ENCODE results near the gene PPP1R3G. TPM values are rescaled to one million over a fixed set of nuclear protein-coding genes. Genes with fewer than 3 reads are reported as not detected.
"Not testable (repeated sequence)": the region's sequence is repeated elsewhere in the genome, so short reads cannot be mapped to it uniquely, and the experiment has no call there.

Gene PPP1R3G
- total RNA-seq (2014; rRNA removed; shearing (Covaris generic)): 0.22 and 0.40 TPM in 2 replicates
- 0.07 TPM in 1 of 2 replicates, not detected in the other for polyA plus RNA-seq (2014; cell fraction: nucleus; rRNA removed)

- DNase-seq (ENCODE audit: extremely low read depth, low read depth): no peak
Measured at GRCh38 chr6:5084781-5085647, at the start of gene PPP1R3G. Gene PPP1R3G, plus strand, starts transcription at chr6:5085341. Its CDS starts 145 bp downstream, at chr6:5085486.

GRCh38 chr6:5036269-5036668 lies 48.9 kb upstream of the PPP1R3G start:
- peak; percentile 67 for DNase-seq (ENCODE audit: extremely low read depth, low read depth)

GRCh38 chr6:5041955-5042354 lies 43.2 kb upstream of the PPP1R3G start:
- no peak for DNase-seq (ENCODE audit: extremely low read depth, low read depth)

- no peak for DNase-seq (ENCODE audit: extremely low read depth, low read depth)
Measured at GRCh38 chr6:5042436-5042835, 42.7 kb upstream of the PPP1R3G start.

- no peak for DNase-seq (ENCODE audit: extremely low read depth, low read depth)
Measured at GRCh38 chr6:5044866-5045265, 40.3 kb upstream of the PPP1R3G start.

- no peak for DNase-seq (ENCODE audit: extremely low read depth, low read depth)
Measured at GRCh38 chr6:5045416-5045815, 39.7 kb upstream of the PPP1R3G start.

- no peak for DNase-seq (ENCODE audit: extremely low read depth, low read depth)
Measured at GRCh38 chr6:5046430-5046829, 38.7 kb upstream of the PPP1R3G start.

- DNase-seq (ENCODE audit: extremely low read depth, low read depth): no peak
Measured at GRCh38 chr6:5050009-5050408, 35.1 kb upstream of the PPP1R3G start.

- DNase-seq (ENCODE audit: extremely low read depth, low read depth): no peak
Measured at GRCh38 chr6:5051394-5051793, 33.7 kb upstream of the PPP1R3G start.

GRCh38 chr6:5053038-5053437 lies 32.1 kb upstream of the PPP1R3G start:
- no peak for DNase-seq (ENCODE audit: extremely low read depth, low read depth)

- DNase-seq (ENCODE audit: extremely low read depth, low read depth): no peak
Measured at GRCh38 chr6:5053864-5054244, 31.3 kb upstream of the PPP1R3G start.

GRCh38 chr6:5054245-5054873 lies 30.8 kb upstream of the PPP1R3G start:
- DNase-seq (ENCODE audit: extremely low read depth, low read depth): no peak

GRCh38 chr6:5055118-5055517 lies 30.0 kb upstream of the PPP1R3G start:
- DNase-seq (ENCODE audit: extremely low read depth, low read depth): no peak

- no peak for DNase-seq (ENCODE audit: extremely low read depth, low read depth)
Measured at GRCh38 chr6:5058254-5058653, 26.9 kb upstream of the PPP1R3G start.

- DNase-seq (ENCODE audit: extremely low read depth, low read depth): no peak
Measured at GRCh38 chr6:5059036-5059896, 25.9 kb upstream of the PPP1R3G start.

- DNase-seq (ENCODE audit: extremely low read depth, low read depth): not testable (repeated sequence)
Measured at GRCh38 chr6:5060439-5060838, 24.7 kb upstream of the PPP1R3G start.

GRCh38 chr6:5061152-5061551 lies 24.0 kb upstream of the PPP1R3G start:
- no peak for DNase-seq (ENCODE audit: extremely low read depth, low read depth)

GRCh38 chr6:5063617-5064016 lies 21.5 kb upstream of the PPP1R3G start:
- no peak for DNase-seq (ENCODE audit: extremely low read depth, low read depth)

- DNase-seq (ENCODE audit: extremely low read depth, low read depth): no peak
Measured at GRCh38 chr6:5066456-5067093, 18.6 kb upstream of the PPP1R3G start.

- DNase-seq (ENCODE audit: extremely low read depth, low read depth): no peak
Measured at GRCh38 chr6:5067305-5067704, 17.8 kb upstream of the PPP1R3G start.

Data from NCI-H460 (cell line).